Hepatocyte (in vitro differentiated cells): ENCODE data around the gene SLC25A19.

Experiments
- EZH2 ChIP-seq: fragments of 200-600 bp; sonication (generic); IDR thresholded peaks from 2 replicates; pipeline ENCODE4 v1.6.1; 2016; ENCODE audit warnings: antibody characterized with exemption, mild to moderate bottlenecking, borderline replicate concordance
- TF ChIP-seq, protein P1 (sequence below): fragments of 200-600 bp; sonication (generic); IDR thresholded peaks from 2 replicates; pipeline ENCODE4 v1.5.1; 2016; ENCODE audit warnings: antibody characterized with exemption, mild to moderate bottlenecking; ENCODE audit not compliant: poor library complexity

- TF ChIP-seq, protein P1, sequence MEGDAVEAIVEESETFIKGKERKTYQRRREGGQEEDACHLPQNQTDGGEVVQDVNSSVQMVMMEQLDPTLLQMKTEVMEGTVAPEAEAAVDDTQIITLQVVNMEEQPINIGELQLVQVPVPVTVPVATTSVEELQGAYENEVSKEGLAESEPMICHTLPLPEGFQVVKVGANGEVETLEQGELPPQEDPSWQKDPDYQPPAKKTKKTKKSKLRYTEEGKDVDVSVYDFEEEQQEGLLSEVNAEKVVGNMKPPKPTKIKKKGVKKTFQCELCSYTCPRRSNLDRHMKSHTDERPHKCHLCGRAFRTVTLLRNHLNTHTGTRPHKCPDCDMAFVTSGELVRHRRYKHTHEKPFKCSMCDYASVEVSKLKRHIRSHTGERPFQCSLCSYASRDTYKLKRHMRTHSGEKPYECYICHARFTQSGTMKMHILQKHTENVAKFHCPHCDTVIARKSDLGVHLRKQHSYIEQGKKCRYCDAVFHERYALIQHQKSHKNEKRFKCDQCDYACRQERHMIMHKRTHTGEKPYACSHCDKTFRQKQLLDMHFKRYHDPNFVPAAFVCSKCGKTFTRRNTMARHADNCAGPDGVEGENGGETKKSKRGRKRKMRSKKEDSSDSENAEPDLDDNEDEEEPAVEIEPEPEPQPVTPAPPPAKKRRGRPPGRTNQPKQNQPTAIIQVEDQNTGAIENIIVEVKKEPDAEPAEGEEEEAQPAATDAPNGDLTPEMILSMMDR, result no peak
- TF ChIP-seq EZH2, result no peak
These were observed 49.1 kb upstream of the SLC25A19 start for GRCh38 chr17:75338335-75338734.
